GM06990 (cell line): ENCODE data around the gene SMPD1.
A peak's percentile ranks its signal among the peaks of the same experiment; 100 is the strongest.

Source experiments
- DNase-seq: peaks from one replicate; pipeline ENCODE4 v3.0.0-alpha.2; 2011; ENCODE audit not compliant: insufficient read length; ENCODE audit errors: extremely low read depth
- H3K27me3 ChIP-seq: replicated peaks from 2 replicates; pipeline ENCODE4 v1.6.0; 2011; ENCODE audit warnings: low read length; ENCODE audit not compliant: control insufficient read depth, insufficient read depth
- H3K36me3 ChIP-seq: 2 replicates; pipeline ENCODE4 v1.5.1; 2011; ENCODE audit warnings: low read length; ENCODE audit not compliant: control insufficient read depth, insufficient read depth
- H3K4me3 ChIP-seq: replicated peaks from 2 replicates; pipeline ENCODE4 v1.5.1; 2011; ENCODE audit warnings: low read depth, mild to moderate bottlenecking, control low read depth, low read length
- CTCF ChIP-seq: IDR thresholded peaks from 2 replicates; pipeline ENCODE4 v1.5.1; 2011; ENCODE audit warnings: low read length, control low read depth, mild to moderate bottlenecking, inconsistent platforms; ENCODE audit not compliant: insufficient read depth, poor library complexity, severe bottlenecking

SMPD1 gene

GRCh38 chr11:6433998-6434660 is 43.9 kb downstream of the SMPD1 start:
- H3K36me3 ChIP-seq: no peaks in the 10 kb centered on the region
- no peak for TF ChIP-seq CTCF
- no peaks in the 10 kb centered on the region for H3K27me3 ChIP-seq
- no peak for DNase-seq
- no peak overlapping the region for H3K4me3 ChIP-seq

GRCh38 chr11:6437423-6437822 is 47.1 kb downstream of the SMPD1 start:
- DNase-seq: no peak
- Histone ChIP-seq H3K36me3 (no peaks in the 10 kb centered on the region), H3K27me3 (no peaks in the 10 kb centered on the region), H3K4me3 (no peak overlapping the region)
- no peak for TF ChIP-seq CTCF

- Histone ChIP-seq H3K27me3 (no peaks in the 10 kb centered on the region), H3K4me3 (no peak overlapping the region), H3K36me3 (no peaks in the 10 kb centered on the region)
- no peak for TF ChIP-seq CTCF
- DNase-seq: no peak
Observed at GRCh38 chr11:6437993-6438392, 47.7 kb downstream of the SMPD1 start.

GRCh38 chr11:6438979-6439571 is 48.8 kb downstream of the SMPD1 start:
- Histone ChIP-seq H3K27me3 (no peaks in the 10 kb centered on the region), H3K4me3 (no peak overlapping the region), H3K36me3 (no peaks in the 10 kb centered on the region)
- no peak for DNase-seq
- TF ChIP-seq CTCF: peak; percentile 71

- Histone ChIP-seq H3K36me3 (no peaks in the 10 kb centered on the region), H3K4me3 (no peak within 1 kb of the TSS), H3K27me3 (no peaks in the 10 kb centered on the region)
- TF ChIP-seq CTCF: no peak
- no peak for DNase-seq
Observed at GRCh38 chr11:6440906-6441358, 50.7 kb downstream of the SMPD1 start, which contains the start of gene HPX. Gene HPX (minus strand): TSS chr11:6440987. CDS start chr11:6440963, 24 bp downstream.
